GM10847 (cell line): ENCODE measurements around the gene STARD7.
A peak's percentile ranks its signal among the peaks of the same experiment; 100 is the strongest.

Experiments
- POLR2A ChIP-seq: IDR thresholded peaks from 2 replicates; pipeline ENCODE4 v1.6.1; 2011; ENCODE audit not compliant: insufficient read length; ENCODE audit errors: extremely low read depth

The STARD7 gene

DNA sequence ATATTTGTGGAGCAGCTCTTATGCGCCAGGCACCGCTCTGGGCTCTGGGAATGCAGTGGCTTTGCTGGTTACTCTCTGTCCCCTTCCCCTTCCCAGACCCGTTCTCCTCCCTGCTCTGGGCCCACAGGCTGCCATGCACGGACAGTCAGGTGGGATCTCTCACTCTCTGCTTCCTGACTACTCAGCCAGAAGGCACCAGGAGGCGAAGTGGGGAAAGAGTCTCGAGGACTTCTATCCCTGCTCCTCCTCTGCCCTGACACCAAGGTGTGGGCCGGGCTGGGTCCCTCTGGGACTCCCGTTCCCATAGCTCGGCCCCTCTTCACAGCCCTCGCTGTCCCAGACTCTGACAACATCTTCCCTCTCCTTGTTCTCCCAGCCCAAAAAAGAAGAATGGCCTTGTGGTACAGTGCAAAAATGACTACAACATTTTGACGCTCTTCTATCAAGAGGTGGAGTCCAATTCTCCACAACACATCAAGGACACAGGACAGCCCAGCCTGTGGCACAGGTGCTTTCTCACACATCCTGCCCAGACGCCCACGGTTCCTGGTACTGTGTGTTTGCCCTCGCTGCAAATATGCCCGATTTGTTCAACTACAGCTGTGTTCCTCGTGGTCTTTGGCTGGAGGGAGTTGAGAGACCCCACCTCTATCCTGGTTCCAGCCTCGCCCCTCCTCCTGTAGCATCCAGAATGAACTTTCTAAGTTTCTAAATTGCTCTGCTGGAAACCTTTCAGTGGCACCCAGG lies 49.4 kb downstream of the STARD7 start:
- TF ChIP-seq POLR2A = no peak

DNA sequence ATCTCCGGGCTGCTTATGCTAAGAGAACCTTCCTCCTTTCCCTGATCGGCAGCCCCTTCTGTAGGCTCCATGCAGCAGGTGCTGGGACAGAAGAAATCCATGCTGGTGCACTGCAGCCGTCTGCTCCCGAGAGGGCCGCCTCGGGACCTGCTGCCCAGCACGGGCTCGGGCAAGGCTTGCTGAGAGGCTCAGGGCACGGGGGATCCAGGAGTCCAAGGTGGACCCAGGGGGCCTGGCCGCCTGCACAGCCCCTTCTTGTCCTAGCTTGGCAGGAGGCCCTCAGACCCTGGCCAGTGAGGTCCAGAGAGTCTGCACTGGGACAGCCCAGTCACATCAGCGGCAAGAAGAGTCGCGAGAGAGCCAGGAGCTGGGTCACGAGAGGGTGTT lies 50.1 kb downstream of the STARD7 start:
- no peak for TF ChIP-seq POLR2A

DNA sequence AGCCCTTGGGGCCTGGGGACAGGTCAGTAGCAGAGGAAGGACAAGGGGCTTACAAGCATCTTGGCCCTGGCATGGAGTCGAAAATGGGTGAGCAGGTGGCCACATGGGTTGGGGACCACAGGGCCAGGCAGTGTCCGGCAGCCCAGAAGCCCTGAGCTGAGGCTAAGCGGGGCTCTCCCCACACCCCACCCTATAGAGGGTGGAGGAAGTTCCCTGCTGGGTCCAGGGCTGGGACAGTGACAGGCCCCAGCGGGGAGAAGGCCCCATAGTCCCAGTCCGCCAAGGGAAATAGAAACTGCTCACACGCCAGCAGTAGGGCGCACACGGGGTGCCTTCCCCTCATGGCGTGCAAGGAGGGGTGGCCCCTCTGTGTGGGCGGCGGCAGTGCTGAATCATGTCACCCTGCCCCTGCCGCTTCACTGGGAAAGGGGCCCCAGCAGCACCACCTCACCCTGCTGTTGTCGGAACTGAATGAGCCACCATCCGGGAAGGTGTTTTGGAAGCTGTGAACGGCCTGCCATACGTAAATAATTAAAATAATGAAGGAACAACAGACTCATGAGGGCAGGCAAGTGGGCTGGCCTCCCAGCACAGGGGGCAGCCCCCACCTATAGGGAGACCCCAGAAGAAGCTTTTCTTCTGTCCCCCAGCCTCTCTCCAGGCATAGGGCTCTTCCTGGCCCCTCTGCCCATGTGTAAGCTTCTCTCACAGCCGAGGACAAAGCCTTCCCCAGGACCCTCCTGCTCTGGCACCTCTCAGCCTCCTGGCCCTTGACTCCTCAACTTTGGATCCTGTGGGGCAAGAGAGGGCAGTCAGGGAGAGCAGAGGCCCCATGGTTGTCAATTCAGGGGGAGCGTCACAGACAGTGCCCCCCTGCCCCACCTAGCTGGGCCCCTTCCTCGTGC lies 50.7 kb downstream of the STARD7 start:
- TF ChIP-seq POLR2A = peak; percentile 52

DNA sequence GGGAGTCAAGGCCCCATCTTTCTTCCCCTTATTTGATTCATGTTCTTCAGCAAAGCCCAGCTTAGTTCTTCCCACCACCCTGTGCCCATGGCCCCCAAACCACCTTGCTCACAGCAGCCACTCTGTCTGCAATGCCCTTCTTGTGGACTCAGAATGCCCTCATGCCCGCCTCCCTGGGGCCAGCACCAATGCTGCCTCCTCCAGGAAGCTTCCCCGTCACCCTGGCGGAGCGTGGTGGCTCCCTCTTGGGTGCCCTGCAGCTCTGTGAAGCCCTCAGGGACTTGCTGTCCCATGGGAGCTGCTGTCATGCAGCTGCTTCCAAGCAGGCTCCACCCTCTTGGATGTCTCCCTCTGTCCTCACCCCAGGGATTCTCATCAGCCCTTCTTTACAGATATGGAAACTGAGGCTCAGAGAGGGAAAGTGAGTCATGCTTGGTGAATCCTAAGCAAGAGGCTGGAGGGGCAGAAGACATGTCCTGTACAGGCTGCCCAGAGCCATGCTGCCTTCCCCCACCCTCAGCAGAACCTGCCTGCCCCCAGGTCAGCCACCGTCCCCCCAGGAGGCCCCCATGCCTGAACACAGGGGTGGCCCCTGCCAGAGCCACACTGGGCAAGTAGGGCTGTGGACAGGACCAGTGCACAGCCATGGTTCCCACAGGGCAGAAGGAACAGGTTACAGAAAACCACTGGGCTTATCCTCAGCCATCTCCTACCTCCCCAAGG lies 51.5 kb downstream of the STARD7 start:
- TF ChIP-seq POLR2A = no peak

DNA sequence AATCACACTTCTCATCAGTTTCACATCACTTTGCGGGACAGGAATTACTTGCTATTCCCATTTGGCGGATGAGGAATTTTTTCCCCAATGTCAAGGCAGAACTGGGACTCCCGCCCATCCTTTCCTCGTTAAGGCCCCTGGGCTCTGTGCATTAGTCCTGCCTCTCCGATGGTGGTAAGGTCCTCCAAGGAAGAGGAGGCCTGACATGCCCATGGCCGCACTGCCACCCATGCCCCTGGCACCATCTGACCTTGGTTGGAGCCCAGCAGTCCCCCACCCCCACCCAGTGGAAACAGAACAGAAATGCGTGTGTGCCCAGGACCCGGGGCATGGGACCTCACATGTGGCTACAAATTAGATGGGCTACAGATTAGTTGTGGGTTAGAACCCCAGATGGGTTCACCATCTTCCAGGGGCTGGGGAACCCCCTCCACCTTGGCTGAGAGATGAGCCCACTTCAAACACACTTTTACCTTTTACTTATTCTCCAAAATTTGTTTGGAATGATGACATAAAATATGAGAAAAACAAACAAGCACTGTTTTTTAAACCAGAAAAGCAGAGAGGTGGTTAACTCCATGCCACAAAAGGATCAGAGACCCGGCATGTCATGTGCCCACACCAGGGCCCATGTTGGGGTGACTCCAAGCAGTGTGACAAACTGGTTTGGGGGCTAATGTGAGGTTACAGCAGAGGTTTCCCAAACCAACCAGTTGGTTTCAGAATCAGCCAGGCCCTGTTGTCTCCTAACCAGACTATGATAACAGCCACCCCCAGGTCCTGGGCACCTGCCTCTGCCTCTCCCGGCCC lies 52.4 kb downstream of the STARD7 start:
- no peak for TF ChIP-seq POLR2A

DNA sequence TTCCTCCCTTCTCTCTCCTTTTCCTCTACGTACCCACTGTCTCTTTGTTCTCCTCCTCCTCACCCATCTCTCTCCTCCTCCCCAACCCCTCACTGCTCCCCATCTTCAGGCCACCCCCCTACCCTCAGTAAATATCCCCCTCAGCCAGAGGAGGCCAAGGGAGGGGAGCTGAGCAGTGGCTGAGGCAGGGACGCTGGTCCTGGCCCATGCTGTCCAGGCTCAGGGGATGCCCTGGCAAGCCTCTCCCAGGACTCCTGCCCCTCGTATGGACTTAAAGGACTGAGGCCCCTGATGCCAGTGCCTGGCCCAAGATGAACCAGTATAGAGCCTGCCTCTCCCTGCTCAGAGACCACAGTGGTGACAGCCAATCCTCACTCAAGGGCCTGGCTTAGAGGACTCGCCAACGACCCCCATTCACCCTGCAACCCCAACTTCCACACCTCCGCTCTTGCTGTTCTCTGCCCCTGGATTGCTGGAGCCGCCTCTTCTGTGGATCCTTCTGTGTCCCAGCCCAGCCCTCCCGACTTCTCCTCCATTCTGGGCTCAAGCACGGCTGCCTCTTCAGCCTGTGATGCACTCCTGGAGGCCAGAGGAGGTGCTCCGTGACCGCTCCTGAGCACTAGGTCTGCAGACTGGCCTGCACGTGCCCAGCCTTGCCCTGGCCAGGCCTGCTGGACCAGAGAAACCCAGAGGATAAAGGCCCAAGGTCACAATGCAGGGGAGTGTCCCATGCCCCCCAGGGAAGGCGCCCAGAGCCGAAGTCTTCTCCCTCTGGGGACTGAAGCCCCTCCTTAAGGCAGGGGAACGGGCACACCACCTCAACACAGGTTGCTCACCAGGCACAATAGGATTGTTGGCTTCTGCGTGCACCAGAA lies 53.9 kb downstream of the STARD7 start:
- no peak for TF ChIP-seq POLR2A

DNA sequence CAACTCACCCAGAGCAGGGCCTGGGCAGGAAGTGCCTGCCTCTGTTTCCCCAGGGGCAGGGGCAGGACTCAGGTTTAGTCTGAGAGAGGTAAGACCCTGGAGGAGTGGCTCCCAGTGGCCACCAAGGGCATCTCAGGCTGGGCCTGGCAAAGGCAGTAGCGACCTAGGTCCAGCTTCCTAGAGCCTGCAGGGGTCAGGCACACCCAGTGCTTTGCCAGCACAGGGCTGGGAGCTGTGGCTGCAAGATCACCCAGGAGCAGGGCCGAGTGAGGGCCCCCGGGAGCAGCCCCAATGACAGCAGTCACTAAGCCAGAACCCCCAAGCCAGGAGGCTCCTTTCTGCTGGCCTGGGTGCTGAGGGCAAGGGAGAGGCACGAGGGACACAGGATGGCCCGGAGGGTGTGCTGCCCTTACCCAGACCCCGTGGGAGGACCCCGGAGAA lies 54.6 kb downstream of the STARD7 start:
- TF ChIP-seq POLR2A = no peak

DNA sequence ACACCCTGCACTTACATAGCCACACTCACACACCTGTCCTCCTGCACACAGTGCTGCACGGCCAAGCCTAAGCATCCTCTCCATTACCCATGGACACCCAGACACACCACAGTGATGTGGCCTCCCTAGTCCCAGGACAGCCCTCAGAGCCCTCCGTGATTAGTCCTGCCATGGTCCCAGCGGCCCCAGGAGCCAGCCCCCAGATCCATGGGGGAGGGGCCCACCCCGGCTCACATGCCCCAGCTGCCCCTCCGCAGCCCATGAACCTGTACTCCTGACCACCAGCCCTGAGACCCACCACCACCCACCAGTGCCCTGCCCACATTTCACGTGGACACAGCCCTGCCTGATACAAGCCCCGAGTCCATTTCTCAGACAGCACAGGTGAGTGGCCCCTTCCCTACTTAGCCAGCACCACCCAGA lies 55.3 kb downstream of the STARD7 start:
- no peak for TF ChIP-seq POLR2A

DNA sequence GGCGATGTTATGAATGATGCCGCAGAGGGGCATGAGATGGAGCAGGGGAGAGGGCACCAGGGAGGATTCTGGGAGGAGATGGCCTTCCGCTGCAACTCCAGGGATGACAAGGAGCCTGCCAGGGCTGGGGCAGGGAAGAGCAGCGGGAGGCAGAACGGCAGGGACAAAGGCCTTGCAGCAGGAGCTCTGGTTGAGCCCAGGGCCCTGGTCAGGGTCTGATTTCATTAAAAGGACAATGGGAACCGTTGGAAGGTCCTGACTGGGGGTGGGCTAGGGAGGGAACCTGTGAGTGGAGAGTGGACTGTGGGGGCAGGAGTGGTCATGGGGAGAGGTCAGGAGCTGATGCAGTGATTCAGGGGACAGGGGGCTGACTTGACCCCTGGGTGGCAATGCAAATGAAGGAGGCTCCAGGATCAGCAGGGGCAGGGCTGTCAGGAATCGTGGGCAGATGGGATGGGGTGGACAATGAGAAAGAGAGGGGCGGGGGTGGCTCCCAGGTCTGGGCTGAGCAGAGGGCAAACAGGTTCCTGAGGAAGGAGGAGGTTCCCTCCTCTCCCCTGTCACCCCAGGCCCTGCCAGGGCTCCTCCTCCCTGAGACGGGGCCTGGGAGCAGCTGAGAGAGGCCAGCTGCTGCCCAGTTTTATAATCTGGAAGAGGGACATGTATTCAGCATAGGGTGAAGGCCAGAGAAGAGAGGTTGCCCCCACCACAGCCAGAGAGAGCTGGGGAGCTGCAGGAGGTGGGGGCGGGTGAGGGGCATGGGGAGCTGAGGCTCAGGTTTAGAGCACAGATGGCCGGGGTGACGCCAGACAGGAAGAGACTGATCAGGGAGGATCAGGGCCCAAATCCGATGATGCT lies 56.1 kb downstream of the STARD7 start:
- no peak for TF ChIP-seq POLR2A

DNA sequence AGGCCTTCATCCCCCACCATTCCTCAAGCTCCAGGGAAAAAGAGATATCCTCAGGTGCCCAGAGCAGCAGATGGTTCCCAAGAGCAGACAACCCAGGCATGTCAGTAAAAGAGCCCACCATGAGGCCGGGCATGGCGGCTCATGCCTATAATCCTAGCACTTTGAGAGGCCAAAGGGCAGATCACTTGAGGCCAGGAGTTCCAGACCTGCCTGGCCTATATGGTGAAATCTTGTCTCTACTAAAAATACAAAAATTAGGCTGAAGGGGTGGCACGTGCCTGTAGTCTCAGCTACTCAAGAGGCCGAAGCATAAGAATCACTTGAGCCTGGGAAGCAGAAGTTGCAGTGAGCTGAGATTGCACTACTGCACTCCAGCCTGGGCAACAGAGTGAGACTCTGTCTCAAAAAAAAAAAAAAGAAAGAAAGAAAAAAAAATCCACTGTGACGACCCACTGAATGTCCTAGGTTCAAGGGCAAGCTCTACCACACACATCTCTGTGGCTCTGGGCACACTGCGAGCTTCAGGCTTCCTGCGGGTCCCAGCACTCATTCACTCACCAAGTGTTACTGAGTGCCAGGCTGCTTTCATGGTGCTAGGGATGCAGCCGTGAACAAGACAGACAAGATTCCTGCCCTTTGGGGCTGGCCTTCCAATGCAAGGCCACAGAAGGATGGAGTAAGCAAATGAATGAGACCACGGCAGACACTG lies 56.9 kb downstream of the STARD7 start:
- TF ChIP-seq POLR2A = no peak

DNA sequence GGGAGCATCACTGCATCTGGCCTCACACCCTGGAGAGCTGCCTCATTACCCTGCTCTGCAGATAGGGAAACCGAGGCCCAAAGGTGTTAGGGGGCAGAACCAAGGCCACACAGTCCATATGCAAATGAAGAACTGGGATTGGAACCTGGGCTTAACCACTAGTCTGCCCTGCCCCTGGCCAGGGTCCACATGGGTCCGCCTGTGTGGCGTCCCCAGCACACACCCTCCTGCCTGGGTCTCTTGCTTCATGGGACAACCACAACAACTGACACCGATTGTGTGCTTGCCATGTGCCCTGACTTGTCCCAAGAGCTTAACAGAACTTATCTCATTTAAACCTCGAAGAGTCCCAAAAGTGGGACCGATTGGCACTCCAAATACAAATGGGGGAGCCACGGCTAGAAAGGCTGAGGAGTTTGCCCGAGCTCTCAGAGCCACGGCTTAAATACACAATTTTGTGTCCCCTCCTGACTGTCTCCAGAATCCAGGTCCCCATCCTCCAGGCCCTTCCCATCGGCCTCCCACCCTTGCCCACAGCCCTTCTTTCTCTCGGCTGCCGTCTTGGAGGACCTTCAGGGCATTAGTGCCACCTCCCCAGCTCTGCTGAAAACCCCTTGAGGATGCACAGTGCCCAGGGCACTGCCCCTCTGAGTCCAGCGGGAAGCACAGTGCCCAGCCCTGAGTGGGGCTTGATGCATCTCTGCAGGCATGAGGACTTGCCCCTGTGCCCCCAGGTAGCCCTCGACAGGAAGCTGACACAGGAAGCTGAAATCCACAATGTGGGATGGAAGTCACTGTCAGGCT lies 57.6 kb downstream of the STARD7 start:
- no peak for TF ChIP-seq POLR2A

DNA sequence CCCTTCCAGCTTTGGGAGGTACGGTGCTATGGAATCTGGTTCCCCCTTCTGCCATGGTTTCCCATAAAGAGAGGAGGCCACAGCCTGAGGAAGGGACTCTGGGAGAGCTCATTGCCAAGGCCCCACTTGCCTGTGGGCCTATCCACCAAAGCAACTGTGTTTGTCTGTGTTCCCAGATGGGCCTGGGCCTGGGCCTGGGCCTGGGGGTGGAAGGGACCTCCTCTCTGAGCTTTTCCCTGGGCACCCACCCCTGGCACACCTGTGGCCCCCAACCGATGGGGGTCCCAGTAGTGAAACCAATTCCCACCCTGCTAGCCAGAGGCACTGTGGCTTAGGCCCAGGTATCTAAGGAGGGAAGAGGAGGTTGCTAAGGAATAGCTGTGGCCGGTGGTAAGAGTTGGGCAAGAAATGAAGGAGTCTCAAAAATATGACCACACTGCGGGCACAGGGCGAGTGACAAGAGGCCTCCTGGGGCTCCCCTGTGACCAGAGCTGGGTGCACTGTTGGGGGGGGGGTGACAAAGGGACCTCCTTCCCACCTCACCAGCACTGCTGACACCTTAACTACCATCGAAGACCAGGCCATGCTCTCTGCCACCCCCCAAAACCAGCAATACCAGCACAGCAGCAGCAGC lies 58.5 kb downstream of the STARD7 start:
- TF ChIP-seq POLR2A = no peak
